Activated CD4-positive, alpha-beta T cell treated with anti-CD3 and anti-CD28 coated beads, Interleukin-2, amount 50 U/mL, for 24 hours (primary cell): Measurements from ENCODE around the gene SLTM.
"Not testable (repeated sequence)": the region's sequence is repeated elsewhere in the genome, so short reads cannot be mapped to it uniquely, and the experiment has no call there.

Experiments
- DNase-seq, 2 donors: peaks; one replicate each; pipeline ENCODE4 v3.0.0-alpha.2; 2020; ENCODE audit warnings: low read depth in 1 of 2, low spot score in 1 of 2

The SLTM gene

GRCh38 chr15:58929891-58930416 is 3.5 kb downstream of the SLTM start:
- no peak for DNase-seq

GRCh38 chr15:58926823-58927222 is 6.7 kb downstream of the SLTM start:
- DNase-seq: no peak

GRCh38 chr15:58924327-58924726 is 9.2 kb downstream of the SLTM start:
- no peak for DNase-seq

- no peak for DNase-seq
Measured at GRCh38 chr15:58923696-58924300, 9.7 kb downstream of the SLTM start.

- no peak for DNase-seq
Measured at GRCh38 chr15:58923284-58923683, 10.2 kb downstream of the SLTM start.

GRCh38 chr15:58921267-58921790 is 12.2 kb downstream of the SLTM start:
- no peak for DNase-seq

- not testable (repeated sequence) for DNase-seq
Measured at GRCh38 chr15:58920447-58920846, 13.0 kb downstream of the SLTM start.

- DNase-seq: no peak
Measured at GRCh38 chr15:58919232-58919631, 14.2 kb downstream of the SLTM start.

GRCh38 chr15:58918239-58918638 is 15.2 kb downstream of the SLTM start:
- DNase-seq: no peak

GRCh38 chr15:58917613-58918129 is 15.8 kb downstream of the SLTM start:
- DNase-seq: not testable (repeated sequence)

- no peak for DNase-seq
Measured at GRCh38 chr15:58916962-58917361, 16.5 kb downstream of the SLTM start.

- DNase-seq: no peak
Measured at GRCh38 chr15:58910456-58910855, 23.0 kb downstream of the SLTM start.

GRCh38 chr15:58909616-58910015 is 23.9 kb downstream of the SLTM start:
- DNase-seq: no peak

- no peak for DNase-seq
Measured at GRCh38 chr15:58908550-58909309, 24.7 kb downstream of the SLTM start.

GRCh38 chr15:58900631-58901030 is 32.8 kb downstream of the SLTM start:
- no peak for DNase-seq

GRCh38 chr15:58898150-58898680 is 35.3 kb downstream of the SLTM start:
- no peak for DNase-seq

- no peak for DNase-seq
Measured at GRCh38 chr15:58889363-58889762, 44.1 kb downstream of the SLTM start.

GRCh38 chr15:58886921-58887320 is 46.6 kb downstream of the SLTM start:
- no peak for DNase-seq

- not testable (repeated sequence) for DNase-seq
Measured at GRCh38 chr15:58883926-58884325, 49.6 kb downstream of the SLTM start.

GRCh38 chr15:58882243-58882642 is 51.2 kb downstream of the SLTM start:
- no peak for DNase-seq

GRCh38 chr15:58880320-58880719 is 53.2 kb downstream of the SLTM start:
- DNase-seq: no peak
